Memory B cell (primary cell): ENCODE measurements around the gene SPAG8.

ENCODE experiments used
- ATAC-seq: fragments of 150-1000 bp; cut with Tn5 transposase; 2 replicates; pipeline ENCODE4 v1.10.0; 2021; ENCODE audit warnings: low read depth, mild to moderate bottlenecking, moderate library complexity
- DNase-seq, 2 donors: peaks; one replicate each; pipeline ENCODE4 v3.0.0; 2022; ENCODE audit warnings: low spot score in 2 of 2
- H3K27ac Mint-ChIP-seq: one replicate; pipeline ENCODE4 v1.8.0; 2022; ENCODE audit warnings: mild to moderate bottlenecking, moderate library complexity, mixed read lengths
- H3K27me3 Mint-ChIP-seq: one replicate; pipeline ENCODE4 v1.8.0; 2022; ENCODE audit warnings: mixed read lengths
- H3K36me3 Mint-ChIP-seq: one replicate; pipeline ENCODE4 v1.8.0; 2022; ENCODE audit warnings: mild to moderate bottlenecking, mixed read lengths
- H3K4me1 Mint-ChIP-seq: one replicate; pipeline ENCODE4 v1.8.0; 2022; ENCODE audit warnings: mixed read lengths
- H3K4me3 Mint-ChIP-seq: one replicate; pipeline ENCODE4 v1.8.0; 2022; ENCODE audit warnings: mild to moderate bottlenecking, moderate library complexity, mixed read lengths
- H3K9me3 Mint-ChIP-seq: one replicate; pipeline ENCODE4 v1.8.0; 2022; ENCODE audit warnings: mixed read lengths

Gene SPAG8

GRCh38 chr9:35812025-35812602 is at the start of gene SPAG8:
Gene SPAG8 (minus strand): TSS chr9:35812262. CDS start chr9:35812147, 115 bp downstream.
- Mint-ChIP-seq H3K9me3 (peaks cover 1% of the 10 kb centered on the region), H3K27me3 (no peaks in the 10 kb centered on the region), H3K27ac (peak within 1 kb of the TSS; percentile 84), H3K36me3 (peaks cover 4% of the 10 kb centered on the region), H3K4me3 (peak within 1 kb of the TSS; percentile 77), H3K4me1 (peaks cover 10% of the 10 kb centered on the region)
- DNase-seq (peak; percentile 81 to 88), ATAC-seq (peak; percentile 66)

GRCh38 chr9:35861161-35861897 is 49.3 kb upstream of the SPAG8 start:
- DNase-seq (peak in 1 of 2 donors; percentile 7), ATAC-seq (no peak)
- Mint-ChIP-seq H3K4me1 (peaks cover 4% of the 10 kb centered on the region), H3K27me3 (peaks cover 17% of the 10 kb centered on the region), H3K4me3 (no peak overlapping the region), H3K27ac (no peak overlapping the region), H3K9me3 (no peaks in the 10 kb centered on the region), H3K36me3 (no peaks in the 10 kb centered on the region)

- Mint-ChIP-seq H3K4me1 (peaks cover 4% of the 10 kb centered on the region), H3K36me3 (no peaks in the 10 kb centered on the region), H3K27ac (no peak overlapping the region), H3K27me3 (peaks cover 15% of the 10 kb centered on the region), H3K9me3 (no peaks in the 10 kb centered on the region), H3K4me3 (no peak overlapping the region)
- ATAC-seq (no peak), DNase-seq (no peak)
These were observed 47.9 kb upstream of the SPAG8 start for GRCh38 chr9:35859990-35860339.

- H3K27me3 Mint-ChIP-seq, result peaks cover 15% of the 10 kb centered on the region
- H3K4me1 Mint-ChIP-seq, result peaks cover 4% of the 10 kb centered on the region
- no peak overlapping the region for H3K4me3 Mint-ChIP-seq
- no peaks in the 10 kb centered on the region for H3K9me3 Mint-ChIP-seq
- DNase-seq (peak in 1 of 2 donors; percentile 10), ATAC-seq (peak; percentile 63)
- no peak overlapping the region for H3K27ac Mint-ChIP-seq
- no peaks in the 10 kb centered on the region for H3K36me3 Mint-ChIP-seq
These were observed 47.4 kb upstream of the SPAG8 start for GRCh38 chr9:35859310-35859989.

GRCh38 chr9:35858458-35858857 is 46.4 kb upstream of the SPAG8 start:
- Mint-ChIP-seq H3K36me3 (no peaks in the 10 kb centered on the region), H3K27me3 (peaks cover 15% of the 10 kb centered on the region), H3K27ac (no peak overlapping the region), H3K4me1 (peaks cover 4% of the 10 kb centered on the region), H3K9me3 (no peaks in the 10 kb centered on the region), H3K4me3 (no peak overlapping the region)
- DNase-seq, result no peak
- no peak for ATAC-seq

- no peaks in the 10 kb centered on the region for H3K9me3 Mint-ChIP-seq
- no peak for ATAC-seq
- H3K4me1 Mint-ChIP-seq, result peaks cover 4% of the 10 kb centered on the region
- peaks cover 8% of the 10 kb centered on the region for H3K27me3 Mint-ChIP-seq
- no peak overlapping the region for H3K4me3 Mint-ChIP-seq
- H3K27ac Mint-ChIP-seq, result no peak overlapping the region
- DNase-seq, result no peak
- no peaks in the 10 kb centered on the region for H3K36me3 Mint-ChIP-seq
These were observed 44.8 kb upstream of the SPAG8 start for GRCh38 chr9:35856882-35857281.

GRCh38 chr9:35856206-35856605 is 44.1 kb upstream of the SPAG8 start:
- no peak for DNase-seq

GRCh38 chr9:35854091-35854762 is 42.2 kb upstream of the SPAG8 start:
- no peak for DNase-seq
- ATAC-seq, result no peak
- H3K4me3 Mint-ChIP-seq, result no peak overlapping the region
- no peak overlapping the region for H3K27ac Mint-ChIP-seq
- H3K27me3 Mint-ChIP-seq, result no peaks in the 10 kb centered on the region
- H3K9me3 Mint-ChIP-seq, result no peaks in the 10 kb centered on the region
- H3K36me3 Mint-ChIP-seq, result no peaks in the 10 kb centered on the region
- no peaks in the 10 kb centered on the region for H3K4me1 Mint-ChIP-seq

More at GRCh38 chr9:35856206-35856605, 44.1 kb upstream of the SPAG8 start:
- H3K27me3 Mint-ChIP-seq, result peaks cover 2% of the 10 kb centered on the region
- ATAC-seq, result no peak
- no peaks in the 10 kb centered on the region for H3K36me3 Mint-ChIP-seq
- no peak overlapping the region for H3K27ac Mint-ChIP-seq
- no peaks in the 10 kb centered on the region for H3K9me3 Mint-ChIP-seq
- H3K4me3 Mint-ChIP-seq, result no peak overlapping the region
- peaks cover 1% of the 10 kb centered on the region for H3K4me1 Mint-ChIP-seq

- no peak for DNase-seq
- no peak for ATAC-seq
- H3K36me3 Mint-ChIP-seq, result no peaks in the 10 kb centered on the region
- H3K27ac Mint-ChIP-seq, result no peak overlapping the region
- peaks cover 7% of the 10 kb centered on the region for H3K4me1 Mint-ChIP-seq
- no peaks in the 10 kb centered on the region for H3K9me3 Mint-ChIP-seq
- no peaks in the 10 kb centered on the region for H3K27me3 Mint-ChIP-seq
- H3K4me3 Mint-ChIP-seq, result no peak overlapping the region
These were observed 41.1 kb upstream of the SPAG8 start for GRCh38 chr9:35852876-35853865.

- DNase-seq (no peak), ATAC-seq (no peak)
- Mint-ChIP-seq H3K4me3 (no peak overlapping the region), H3K27me3 (no peaks in the 10 kb centered on the region), H3K36me3 (peaks cover under 1% of the 10 kb centered on the region), H3K27ac (no peak overlapping the region), H3K9me3 (no peaks in the 10 kb centered on the region), H3K4me1 (peaks cover 15% of the 10 kb centered on the region)
These were observed 40.3 kb upstream of the SPAG8 start for GRCh38 chr9:35852267-35852815.

- Mint-ChIP-seq H3K36me3 (peaks cover 2% of the 10 kb centered on the region), H3K4me3 (peak overlapping the region; percentile 38), H3K9me3 (no peaks in the 10 kb centered on the region), H3K4me1 (peaks cover 38% of the 10 kb centered on the region), H3K27ac (peak overlapping the region; percentile 62), H3K27me3 (no peaks in the 10 kb centered on the region)
- peak; percentile 64 for ATAC-seq
- peak in 1 of 2 donors; percentile 23 for DNase-seq
These were observed 35.9 kb upstream of the SPAG8 start for GRCh38 chr9:35847792-35848572.
